Neural cell (in vitro differentiated cells): ENCODE results near the gene UBE2QL1.

ENCODE experiments used
- CTCF ChIP-seq: fragments of 450-650 bp; IDR thresholded peaks from 2 replicates; pipeline ENCODE4 v1.5.1; 2014; ENCODE audit warnings: antibody characterized with exemption, mild to moderate bottlenecking, moderate library complexity; ENCODE audit not compliant: poor library complexity, severe bottlenecking
- EP300 ChIP-seq: fragments of 450-650 bp; conservative IDR thresholded peaks from 2 replicates; pipeline ENCODE4 v1.6.1; 2014; ENCODE audit warnings: antibody characterized with exemption, mild to moderate bottlenecking, moderate library complexity; ENCODE audit not compliant: poor library complexity, severe bottlenecking
- EZH2 ChIP-seq: fragments of 200-600, 300-800 bp; shearing (Covaris generic), sonication (generic); IDR thresholded peaks from 2 replicates; pipeline ENCODE4 v1.6.1; 2014; ENCODE audit warnings: antibody characterized with exemption, low read length, borderline replicate concordance, mild to moderate bottlenecking; ENCODE audit not compliant: insufficient read depth, poor library complexity, severe bottlenecking
- MXI1 ChIP-seq: fragments of 450-650 bp; conservative IDR thresholded peaks from 2 replicates; pipeline ENCODE4 v1.6.1; 2014; ENCODE audit warnings: antibody characterized with exemption, mild to moderate bottlenecking; ENCODE audit not compliant: poor library complexity, severe bottlenecking
- POLR2AphosphoS5 ChIP-seq: IDR thresholded peaks from 2 replicates; pipeline ENCODE4 v1.6.1; 2012
- REST ChIP-seq: IDR thresholded peaks from 2 replicates; pipeline ENCODE4 v1.6.1; 2012; ENCODE audit warnings: borderline replicate concordance
- TAF1 ChIP-seq: IDR thresholded peaks from 2 replicates; pipeline ENCODE4 v1.6.1; 2012; ENCODE audit warnings: low read depth

- TF ChIP-seq POLR2AphosphoS5: no peak
- no peak for TF ChIP-seq TAF1
- no peak for TF ChIP-seq CTCF
- TF ChIP-seq REST: no peak
- no peak for TF ChIP-seq EP300
- no peak for TF ChIP-seq EZH2
- no peak for TF ChIP-seq MXI1
Observed at GRCh38 chr5:6492934-6493333, 44.3 kb downstream of the UBE2QL1 start.
